ENCODE results near the gene BEAN1.

The BEAN1 gene

DNA sequence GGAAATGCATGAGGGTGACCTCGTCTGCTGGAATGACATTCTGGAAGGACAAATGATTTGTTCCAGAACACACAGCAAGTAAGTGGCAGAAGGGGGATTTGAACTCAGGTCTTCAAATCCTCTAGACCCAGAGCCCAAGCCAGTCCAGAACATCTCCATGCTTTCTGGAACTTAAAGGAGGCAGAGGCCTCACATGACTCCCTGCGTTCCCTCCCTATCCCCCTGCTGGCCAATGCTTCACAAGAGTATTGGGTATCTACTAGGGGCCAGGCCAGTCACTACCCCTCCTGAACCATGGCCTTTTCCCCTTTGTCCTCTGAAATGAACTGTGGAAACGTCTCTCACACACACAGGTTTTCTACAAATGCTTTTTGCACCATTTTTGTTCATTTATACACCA lies 7.6 kb upstream of the BEAN1 start:
- DNase-seq, result no peak

DNA sequence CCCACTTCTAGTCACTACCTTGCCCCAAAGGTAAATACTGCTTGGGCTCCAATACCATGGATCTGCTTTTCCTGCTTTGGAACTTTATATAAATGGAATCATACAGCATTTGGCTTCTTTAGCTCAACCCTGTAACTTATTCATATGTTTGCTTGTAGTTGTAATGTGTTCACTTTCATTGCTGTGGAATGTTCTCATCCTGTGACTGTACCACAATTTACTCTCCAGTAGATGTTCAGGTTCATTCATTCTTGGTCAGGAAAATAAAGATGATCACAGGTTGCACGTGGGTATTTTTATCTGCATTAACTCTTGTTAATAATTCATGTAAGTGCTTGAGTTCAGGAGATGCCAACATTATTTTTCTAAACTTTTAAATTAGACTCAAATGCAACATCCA lies 6.7 kb upstream of the BEAN1 start:
- DNase-seq, result no peak

DNA sequence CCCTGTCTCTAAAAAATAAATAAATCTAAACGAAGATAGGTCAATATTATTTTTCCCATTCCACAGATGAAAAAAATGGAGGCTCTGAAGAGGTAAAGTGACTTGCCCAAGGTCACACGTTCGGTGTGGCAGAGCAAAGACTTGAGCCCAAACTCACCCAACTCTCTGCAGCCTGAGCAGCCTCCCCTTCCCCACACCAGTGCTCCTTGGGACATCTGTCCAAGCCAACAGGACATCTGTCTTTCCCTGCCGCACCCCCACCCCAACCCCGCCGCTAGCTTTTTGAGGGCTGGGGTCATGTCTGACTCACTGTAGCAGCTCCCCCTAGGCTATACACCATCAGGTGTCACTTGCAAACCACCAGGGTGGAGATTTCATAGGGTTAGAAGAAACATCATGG lies 5.2 kb upstream of the BEAN1 start:
- no peak for DNase-seq

DNA sequence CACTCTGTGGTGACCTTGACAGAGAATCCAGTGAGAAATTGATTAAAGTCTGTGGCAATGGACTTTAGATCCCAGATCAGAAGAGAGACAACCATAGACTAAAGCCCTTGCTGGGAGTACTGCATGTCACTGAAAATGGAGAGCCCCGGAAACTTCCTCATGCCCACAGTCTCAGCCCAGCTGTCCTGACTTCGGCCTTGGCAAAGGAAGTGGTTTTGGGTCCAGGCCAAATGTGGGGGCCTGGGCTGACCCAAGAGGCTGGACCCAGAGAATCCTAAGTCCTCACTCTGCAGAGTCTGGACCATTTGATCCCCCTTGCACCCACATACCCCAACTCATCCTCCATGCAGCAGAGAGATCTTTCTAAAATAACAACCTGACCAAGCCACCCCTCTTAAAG lies 4.7 kb upstream of the BEAN1 start:
- DNase-seq, result no peak

DNA sequence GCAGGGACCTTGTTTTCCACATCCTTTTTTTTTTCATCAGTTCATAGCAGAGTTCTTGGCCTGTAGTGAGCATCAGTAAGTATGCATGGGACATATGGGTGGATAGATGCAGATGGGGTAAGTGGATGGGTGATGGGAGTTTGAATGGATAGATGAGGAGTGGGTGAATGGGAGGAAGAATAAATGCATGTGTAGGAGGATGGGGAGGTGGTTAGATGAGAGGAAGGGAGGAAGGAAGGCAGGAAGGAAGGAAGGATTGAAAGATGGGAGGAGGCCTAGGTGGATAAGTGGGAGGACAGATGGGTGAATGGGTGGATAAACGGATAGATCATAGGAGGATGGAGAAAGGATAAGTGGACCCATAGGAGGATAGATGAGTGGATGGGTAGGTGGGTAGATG lies 3.9 kb upstream of the BEAN1 start:
- no peak for DNase-seq

DNA sequence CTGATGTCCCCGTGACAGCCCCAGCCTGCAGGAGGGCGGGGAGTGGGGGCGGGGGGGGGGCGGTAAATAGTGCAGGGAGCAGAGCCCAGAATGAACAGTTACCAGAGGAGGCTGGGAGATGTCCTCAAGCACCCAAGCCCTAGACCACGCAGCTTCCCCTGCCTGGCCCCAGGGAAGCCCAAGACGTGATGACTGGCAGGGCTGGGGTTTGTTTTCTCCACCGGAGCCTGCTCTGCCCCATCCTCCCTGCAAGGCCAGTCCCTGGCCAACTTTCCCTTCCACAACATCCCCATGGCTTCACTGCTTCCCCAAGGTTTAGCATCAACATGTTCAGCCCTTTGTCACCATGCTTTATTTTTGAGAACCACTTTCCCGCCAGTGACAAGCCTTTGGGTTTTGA lies 1.4 kb upstream of the BEAN1 start:
- no peak for DNase-seq

DNA sequence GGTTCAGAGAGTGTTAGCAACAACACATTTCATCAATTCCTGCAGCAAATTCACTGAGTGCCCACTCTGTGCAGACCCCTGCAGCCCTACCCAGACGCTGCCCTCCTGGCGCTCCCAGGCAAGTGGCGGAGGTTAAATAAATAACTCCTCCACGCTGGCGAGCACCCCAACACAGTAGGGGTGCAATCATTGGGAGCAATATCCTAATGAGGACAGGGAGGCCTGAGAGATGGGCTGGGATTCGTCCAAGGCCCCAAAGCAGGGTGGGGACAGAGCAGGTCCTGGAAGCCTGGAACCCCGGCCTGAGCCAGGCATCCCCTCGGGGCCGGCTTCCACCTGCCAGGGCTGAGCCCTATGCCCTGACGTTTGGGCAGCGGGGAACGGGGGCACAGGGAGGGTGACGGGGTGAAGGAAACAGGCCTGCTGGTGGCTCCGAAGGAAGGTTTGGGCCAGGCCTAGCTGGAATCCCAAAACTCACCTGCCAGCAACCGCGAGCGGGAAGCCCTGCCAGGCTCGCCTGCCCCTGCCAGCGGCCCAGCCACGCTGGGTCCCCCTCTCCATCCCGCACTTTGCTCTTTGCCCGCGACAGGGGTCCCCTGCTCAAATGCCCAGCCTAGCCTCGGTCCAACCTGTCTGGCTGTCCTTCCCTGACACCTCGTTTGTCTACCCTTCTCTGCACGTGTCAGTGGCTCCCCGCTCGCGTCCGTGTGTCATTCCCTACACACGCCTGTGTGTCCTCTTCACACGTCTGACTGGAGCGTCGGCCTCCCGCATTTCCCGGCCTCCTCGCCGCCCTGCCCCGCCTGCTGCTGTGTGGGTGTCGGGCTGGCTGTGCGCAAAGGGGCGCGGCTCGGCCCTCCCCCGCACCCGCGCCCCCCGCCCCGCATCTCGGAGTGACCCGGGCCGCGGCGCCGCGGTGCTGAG lies 721 bp upstream of the BEAN1 start:
- no peak for DNase-seq

DNA sequence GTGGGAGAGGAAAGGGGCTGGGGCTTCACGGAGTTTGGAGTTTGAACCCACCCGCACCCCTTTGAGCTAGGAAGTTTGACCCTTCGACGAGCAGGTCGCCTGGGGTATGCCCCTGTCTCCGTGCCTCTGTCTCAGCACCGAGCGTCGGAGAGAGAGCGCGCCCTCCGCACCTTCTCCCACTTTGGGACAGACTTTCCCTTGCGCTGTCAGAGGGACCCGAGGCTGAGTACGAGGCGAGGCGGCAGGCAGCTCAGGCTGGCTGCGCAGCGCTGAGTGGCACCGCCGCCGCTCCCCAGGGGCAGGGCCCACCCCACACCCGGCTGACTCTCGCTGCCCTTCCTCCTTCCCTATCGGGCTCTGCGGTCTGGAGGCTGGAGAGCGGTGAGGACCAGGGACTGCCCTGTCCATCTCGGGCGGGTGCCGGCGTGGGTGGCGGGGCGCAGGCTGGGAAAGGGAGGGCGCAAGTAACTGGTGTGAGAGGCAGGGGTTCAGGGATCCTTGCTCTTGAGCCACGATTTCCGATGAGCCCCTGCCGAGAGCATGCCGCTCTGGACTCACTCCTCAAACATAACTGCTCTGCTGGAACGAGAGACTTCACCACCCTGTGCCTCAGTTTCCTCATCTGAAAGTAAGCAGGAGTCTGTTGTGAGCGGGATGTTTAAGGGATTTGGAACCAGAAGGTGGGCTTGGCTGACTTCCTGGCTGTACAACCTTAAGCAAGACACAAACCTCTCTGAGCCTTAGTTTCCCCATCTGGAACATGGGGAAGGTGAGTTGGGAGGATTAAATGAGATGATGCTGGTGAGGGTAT lies 981 bp downstream of the BEAN1 start:
- DNase-seq, result no peak

DNA sequence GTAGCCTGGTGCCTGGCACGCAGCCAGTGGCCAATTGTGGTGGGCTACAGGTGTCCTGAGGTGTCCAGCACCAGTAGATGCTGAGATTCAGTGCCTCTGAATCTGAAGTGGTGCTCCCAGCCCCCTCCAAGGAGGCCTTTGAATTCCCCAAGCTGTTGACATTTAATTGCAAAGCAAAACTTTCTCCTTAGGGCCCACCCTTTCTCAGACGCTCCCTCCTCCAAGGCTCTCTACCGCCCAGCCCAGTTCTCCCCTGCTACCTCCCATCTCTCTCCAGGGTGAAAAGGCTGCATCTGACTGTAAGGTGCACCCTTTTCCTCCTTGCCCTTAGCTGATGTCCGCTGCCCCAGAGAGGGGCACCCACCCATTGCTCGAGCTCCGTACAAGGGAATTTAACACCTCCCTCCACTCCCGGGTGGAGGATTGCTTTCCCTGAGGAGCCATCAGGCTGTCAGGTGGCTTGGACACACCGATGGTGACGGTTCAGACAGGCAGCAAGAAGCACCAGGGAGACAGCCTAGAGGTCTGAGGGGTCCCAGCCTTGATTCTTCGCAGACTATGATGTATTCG lies 1.7 kb downstream of the BEAN1 start:
- DNase-seq, result no peak

DNA sequence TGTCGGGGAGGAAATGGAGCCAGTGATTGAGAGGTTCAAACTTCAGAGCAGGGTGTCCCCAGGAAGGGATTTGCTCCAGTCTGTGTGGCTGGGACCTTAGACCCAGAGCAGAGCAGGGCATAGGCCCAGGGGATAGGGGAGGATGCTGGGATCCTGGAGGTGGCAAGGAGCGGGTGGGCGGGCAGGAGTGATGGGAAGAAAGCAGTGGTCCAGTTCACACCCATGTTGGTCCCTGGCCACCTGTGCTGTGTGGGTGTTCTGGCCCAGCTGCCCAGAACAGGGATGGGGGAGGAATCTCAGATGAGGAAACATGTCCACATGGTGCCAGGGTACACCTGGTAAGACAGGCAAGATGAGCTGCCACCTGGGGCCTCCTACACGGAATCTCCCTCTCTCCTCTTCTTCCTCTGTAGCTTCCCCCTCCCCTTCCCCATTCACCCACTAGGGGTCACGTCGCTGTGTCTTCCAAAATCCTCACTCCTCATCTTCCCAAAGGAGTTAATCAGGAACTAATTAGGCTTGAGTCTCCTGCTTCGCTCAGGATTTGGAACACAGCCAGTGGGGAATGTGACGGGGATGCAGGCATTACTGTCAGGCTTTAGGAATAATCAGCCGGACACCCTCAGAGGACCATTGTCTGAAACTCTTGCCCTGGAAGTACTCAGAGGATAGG lies 2.3 kb downstream of the BEAN1 start:
- DNase-seq, result no peak

DNA sequence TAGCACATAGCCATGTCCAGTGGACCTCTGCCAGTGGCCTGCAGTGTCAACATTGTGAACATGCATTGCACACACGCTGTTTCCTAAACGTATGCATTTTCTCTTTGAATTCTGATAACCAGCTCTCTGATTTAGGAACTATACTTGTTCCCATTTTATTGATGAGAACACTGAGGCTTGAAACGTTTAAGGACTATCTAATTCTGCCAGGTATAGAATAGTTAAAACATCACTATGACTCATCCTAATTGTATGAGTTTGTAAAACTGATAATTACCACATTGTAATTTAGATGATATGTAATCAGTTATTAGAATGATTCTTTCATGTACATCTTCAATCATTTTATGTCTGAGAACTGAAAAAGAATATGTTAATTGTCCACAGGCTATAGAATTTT lies 3.1 kb downstream of the BEAN1 start:
- DNase-seq, result no peak

DNA sequence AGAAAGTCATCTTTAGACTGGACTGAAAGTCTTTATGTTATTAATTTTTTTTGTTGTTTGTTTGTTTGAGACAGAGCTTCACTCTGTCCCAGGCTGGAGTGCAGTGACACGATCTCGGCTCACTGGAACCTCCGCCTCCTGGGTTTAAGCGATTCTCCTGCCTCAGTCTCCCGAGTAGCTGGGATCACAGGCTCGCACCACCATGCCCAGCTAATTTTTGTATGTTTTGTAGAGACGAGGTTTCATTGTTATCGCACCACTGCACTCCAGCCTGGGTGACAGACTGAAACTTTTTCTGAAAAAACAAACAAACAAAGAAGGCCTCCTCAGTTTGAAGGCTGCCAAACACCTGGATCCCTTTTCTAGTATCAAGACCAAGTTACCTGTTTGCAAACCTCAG lies 4.7 kb downstream of the BEAN1 start:
- DNase-seq, result no peak

DNA sequence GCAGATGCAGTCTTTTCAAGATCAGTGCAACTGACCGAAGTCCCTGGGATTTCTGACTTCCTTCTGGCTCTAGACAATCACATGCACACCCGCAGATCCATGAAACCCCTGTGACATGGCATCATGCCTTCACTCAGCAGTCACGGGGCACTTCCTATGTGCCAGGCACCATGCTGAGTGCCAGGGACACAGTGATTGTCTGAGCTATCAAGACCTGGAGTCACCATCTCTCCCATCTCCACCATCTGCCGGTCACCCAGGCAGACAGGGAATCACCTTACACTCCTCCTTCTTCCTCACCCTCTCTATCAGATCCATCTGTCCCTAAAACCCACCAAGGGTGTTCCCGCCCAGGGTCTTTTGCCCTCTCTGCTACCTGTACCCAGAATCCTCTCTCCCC lies 5.3 kb downstream of the BEAN1 start:
- no peak for DNase-seq

DNA sequence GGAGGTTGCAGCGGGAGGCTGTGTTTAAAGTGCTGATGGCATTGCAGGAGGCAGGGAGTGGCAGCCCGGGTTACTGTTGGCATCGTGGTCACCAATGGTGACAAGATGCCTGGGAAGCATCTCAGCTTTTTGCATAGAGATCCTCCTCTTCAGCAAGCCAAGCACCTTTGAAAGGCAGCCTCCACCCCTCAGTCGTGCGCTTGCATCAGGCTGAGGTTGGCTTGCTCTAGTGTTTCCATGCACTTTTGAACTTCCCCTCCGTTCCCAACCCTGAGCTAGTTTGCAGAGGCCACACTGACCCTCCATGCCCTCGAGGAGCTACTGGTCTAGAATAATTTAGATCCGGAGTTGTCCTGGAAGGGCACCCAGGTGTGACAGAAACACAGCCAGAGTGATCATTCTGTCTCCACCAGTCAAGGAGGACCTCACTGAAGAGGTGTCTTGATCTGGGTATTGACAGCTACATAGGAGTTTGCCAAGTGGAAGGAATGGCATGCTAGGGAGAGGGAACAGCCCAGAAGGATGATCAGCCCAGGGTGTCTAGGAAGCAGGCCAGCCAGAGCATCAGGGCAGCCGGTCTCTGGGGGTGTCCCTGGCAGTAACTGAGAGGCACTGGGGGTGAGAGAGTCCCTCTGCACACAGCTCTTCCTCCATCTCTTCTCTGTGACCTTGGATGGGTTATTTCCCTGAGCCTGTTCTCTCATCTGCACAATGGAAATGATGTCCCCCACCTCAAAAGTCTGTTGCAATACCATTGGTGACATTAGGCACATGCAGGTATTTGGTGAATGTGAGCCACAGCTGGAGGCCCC lies 7.7 kb downstream of the BEAN1 start:
- no peak for DNase-seq

DNA sequence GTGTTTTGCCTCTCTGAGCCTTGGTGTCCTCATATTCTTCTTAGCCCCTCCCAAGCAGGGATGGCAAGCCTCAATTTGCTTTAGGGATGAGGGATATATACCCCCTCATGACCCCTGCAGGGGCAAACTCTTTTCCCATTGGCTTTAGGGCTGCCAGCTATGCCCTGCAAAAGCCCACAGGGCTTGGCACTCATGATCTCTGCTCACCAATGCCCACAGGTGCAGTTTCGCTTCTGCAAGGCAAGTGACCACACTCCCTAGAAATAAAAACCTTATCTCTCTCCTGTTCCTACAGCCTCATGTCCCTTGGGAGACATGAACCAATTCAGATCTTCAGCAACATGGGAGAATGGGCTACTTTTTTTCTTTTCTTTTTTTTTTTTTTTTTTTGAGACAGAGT lies 8.8 kb downstream of the BEAN1 start:
- DNase-seq, result no peak

DNA sequence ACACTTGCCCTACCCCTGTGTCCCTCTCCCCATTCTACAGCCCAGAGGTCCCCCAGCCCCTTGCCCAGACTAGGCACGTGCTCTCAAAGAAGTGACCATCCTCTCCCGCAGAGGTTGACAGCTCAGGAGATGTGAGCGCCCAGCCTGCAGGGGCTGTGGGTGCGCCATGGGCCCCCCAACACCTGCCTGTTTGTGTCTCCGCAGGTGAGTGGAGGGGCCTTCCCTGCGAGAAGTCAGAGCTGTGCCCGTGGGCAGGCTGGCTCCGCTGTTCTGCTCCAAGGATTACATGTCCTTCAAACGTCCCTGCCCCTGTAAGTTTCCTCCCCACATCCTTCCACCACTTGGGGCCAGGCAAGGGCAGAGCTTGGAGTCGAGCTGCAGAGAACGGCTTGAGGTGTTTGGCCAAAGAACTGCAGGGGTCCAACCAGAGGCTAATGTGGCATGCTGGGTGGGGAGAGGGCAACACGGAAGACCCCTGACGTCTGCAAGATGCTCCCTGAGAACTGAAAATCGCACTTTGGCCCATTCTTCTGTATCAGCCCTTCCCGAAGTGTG lies 10.4 kb downstream of the BEAN1 start:
- DNase-seq, result no peak

DNA sequence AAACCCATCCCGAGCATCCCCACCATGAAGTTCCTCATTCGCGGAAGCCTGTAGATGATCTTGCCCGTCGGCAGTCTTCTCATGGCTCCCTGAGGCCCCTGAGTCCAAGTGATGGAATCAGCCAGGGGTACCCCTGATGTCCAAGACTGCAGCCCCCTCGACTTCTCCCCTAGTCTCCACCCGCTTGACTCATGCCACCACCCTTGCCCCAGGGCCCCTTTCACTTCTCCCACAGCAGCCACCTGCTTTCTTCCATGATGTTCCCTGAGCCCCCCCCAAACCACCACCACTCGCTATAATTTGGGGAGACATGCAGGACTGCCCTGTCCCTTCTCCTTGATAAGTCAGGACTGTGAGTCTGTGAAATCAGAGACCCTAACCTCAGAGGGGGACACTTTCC lies 11.4 kb downstream of the BEAN1 start:
- no peak for DNase-seq

DNA sequence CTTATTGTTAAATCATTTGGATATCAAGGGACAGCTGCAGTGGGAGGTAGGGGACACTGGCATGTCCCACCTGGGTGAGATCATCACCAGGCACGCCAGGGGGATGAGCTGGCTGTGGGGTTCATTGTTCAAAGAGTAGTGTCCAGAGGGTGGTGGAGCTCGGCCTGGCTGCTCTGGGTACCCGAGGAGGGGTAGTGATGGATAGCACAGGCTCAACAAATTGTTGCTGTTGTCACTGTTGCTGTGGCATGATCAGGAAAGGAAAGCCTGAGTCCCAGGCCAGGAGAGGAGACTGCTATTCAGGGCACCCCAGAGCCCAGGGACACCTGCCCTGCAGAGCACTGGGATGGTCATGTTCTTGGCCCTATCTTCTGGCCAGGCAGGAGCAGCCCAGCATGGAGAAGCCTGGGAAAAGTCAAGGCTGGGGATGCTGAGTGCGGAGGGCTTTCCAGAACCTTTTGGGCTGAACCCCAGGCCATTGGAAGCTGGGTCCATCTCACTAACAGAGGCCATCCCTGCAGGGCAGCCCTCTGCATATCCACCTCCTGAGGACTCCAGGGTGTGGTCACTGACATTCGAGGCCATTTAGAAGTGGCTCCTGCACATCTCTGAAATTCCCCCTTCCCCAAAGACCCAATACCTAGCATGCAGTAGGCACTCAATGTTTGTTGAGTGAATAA lies 12.1 kb downstream of the BEAN1 start:
- DNase-seq, result no peak

DNA sequence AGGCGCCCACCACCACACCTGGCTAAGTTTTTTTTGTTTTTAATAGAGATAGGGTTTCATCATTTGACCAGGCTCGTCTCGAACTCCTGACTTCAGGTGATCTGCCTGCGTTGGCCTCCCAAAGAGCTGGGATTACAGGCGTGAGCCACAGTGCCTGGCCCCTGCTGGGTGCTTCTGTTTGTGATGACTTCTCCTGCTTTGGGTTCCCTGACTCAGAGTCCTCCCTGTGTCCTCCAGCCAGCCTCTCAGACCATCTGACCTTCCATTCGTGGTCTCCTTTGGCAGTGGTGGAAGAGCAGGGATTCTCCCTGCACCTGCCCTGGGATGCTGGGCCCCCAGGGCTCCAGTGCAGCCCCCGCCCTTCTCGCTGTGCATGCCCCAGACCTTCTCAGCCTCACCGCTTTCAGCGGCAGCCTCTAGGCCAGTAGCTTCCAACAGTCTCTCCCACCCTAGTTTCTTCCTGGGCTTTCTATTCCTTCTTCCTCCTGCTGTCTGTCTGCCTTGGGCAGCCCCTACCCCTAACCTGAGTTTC lies 13.2 kb downstream of the BEAN1 start:
- no peak for DNase-seq

DNA sequence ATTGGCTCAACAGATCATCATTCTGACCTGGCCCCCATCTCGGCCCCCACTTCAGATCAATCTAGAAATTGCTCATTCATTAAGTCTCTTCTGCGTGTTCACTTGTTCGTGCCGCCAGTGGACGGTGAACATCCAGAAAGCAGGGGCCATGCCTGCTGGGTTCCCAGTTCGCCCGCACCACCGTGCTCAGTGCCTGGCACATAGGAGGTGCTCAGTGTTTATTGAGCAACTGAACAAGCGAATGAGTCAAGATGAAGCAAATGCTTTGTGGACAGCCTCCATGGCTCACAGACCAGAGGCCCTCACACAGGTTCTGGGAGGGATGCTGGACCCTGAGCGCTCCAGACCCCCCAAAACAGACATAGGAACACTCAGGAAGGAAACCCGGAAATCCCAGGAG lies 13.9 kb downstream of the BEAN1 start:
- no peak for DNase-seq
